Iris pigment epithelial cell (primary cell): ENCODE measurements around the gene MTM1.
A peak's percentile ranks its signal among the peaks of the same experiment; 100 is the strongest.

Experiments
- DNase-seq: peaks from one replicate; pipeline ENCODE4 v3.0.0-alpha.2; 2011; ENCODE audit warnings: low read depth

The MTM1 gene

GRCh38 chrX:150664290-150664689 is 95.9 kb downstream of the MTM1 start:
- DNase-seq = no peak

- DNase-seq = no peak
These were observed 107.8 kb downstream of the MTM1 start for GRCh38 chrX:150676221-150676620.

GRCh38 chrX:150680974-150681373 is 112.6 kb downstream of the MTM1 start:
- peak; percentile 37 for DNase-seq

GRCh38 chrX:150683112-150683511 is 114.7 kb downstream of the MTM1 start:
- no peak for DNase-seq

GRCh38 chrX:150683536-150684146 is 115.2 kb downstream of the MTM1 start:
- DNase-seq = peak; percentile 31

- peak; percentile 96 for DNase-seq
These were observed 120.6 kb downstream of the MTM1 start for GRCh38 chrX:150688911-150689451.

GRCh38 chrX:150690126-150690525 is 121.7 kb downstream of the MTM1 start:
- peak; percentile 95 for DNase-seq

- no peak for DNase-seq
These were observed 123.9 kb downstream of the MTM1 start for GRCh38 chrX:150692296-150692695.

GRCh38 chrX:150692831-150693724 is 124.7 kb downstream of the MTM1 start, which contains the start of gene MTMR1:
Gene MTMR1 (plus strand): TSS chrX:150693396. CDS start chrX:150693531, 135 bp downstream.
- no peak for DNase-seq

- peak; percentile 51 for DNase-seq
These were observed 125.5 kb downstream of the MTM1 start for GRCh38 chrX:150693725-150694574.

GRCh38 chrX:150694738-150695410 is 126.5 kb downstream of the MTM1 start:
- no peak for DNase-seq

- no peak for DNase-seq
These were observed 127.9 kb downstream of the MTM1 start for GRCh38 chrX:150696331-150696730.

GRCh38 chrX:150696866-150697265 is 128.4 kb downstream of the MTM1 start:
- no peak for DNase-seq

GRCh38 chrX:150697641-150698040 is 129.2 kb downstream of the MTM1 start:
- no peak for DNase-seq

- no peak for DNase-seq
These were observed 130.6 kb downstream of the MTM1 start for GRCh38 chrX:150698981-150699380.

- DNase-seq = no peak
These were observed 131.7 kb downstream of the MTM1 start for GRCh38 chrX:150700107-150700506.

- no peak for DNase-seq
These were observed 133.0 kb downstream of the MTM1 start for GRCh38 chrX:150701377-150701776.

- DNase-seq = no peak
These were observed 134.7 kb downstream of the MTM1 start for GRCh38 chrX:150702966-150703694.

GRCh38 chrX:150703695-150703974 is 135.2 kb downstream of the MTM1 start:
- DNase-seq = no peak

GRCh38 chrX:150704030-150704613 is 135.7 kb downstream of the MTM1 start:
- peak; percentile 79 for DNase-seq

GRCh38 chrX:150712619-150713018 is 144.2 kb downstream of the MTM1 start:
- no peak for DNase-seq
